PC-3 (cell line): Measurements from ENCODE around the gene HSD17B13. TPM values are rescaled to one million over a fixed set of nuclear protein-coding genes. Genes with fewer than 3 reads are reported as not detected.

Experiments used
- ATAC-seq: fragments of 200-7000 bp; cut with Tn5 transposase; 2 replicates; pipeline ENCODE4 v1.9.1; 2020; ENCODE audit warnings: mild to moderate bottlenecking, moderate library complexity
- BruUV-seq: library from RNA; stranded (reverse); fragments of 400-500 nt; replicated peaks from 2 replicates; lab custom pipeline; 2021; lab: Mats Ljungman, UMichigan
- CTCF ChIA-PET: fragments of 300-600 bp; sonication (Branson Sonifier 250); formaldehyde crosslinking; loops from one replicate; lab custom pipeline; 2022; ENCODE audit warnings: antibody characterized with exemption; lab: Charles Lee
- POLR2A ChIA-PET: fragments of 300-600 bp; sonication (Branson Sonifier 250); formaldehyde crosslinking; loops from one replicate; lab custom pipeline; 2022; ENCODE audit warnings: antibody characterized with exemption; ENCODE audit not compliant: unreplicated experiment; lab: Charles Lee
- DNase-seq: peaks from one replicate; pipeline ENCODE4 v3.0.0-alpha.2; 2015
- H2AFZ ChIP-seq: fragments of 300-600 bp; sonication (generic); 2 replicates; pipeline ENCODE4 v1.6.0; 2016; ENCODE audit warnings: antibody characterized with exemption, low read length
- H3F3A ChIP-seq: fragments of 300-600 bp; sonication (generic); one replicate; pipeline ENCODE4 v1.6.0; 2017; ENCODE audit warnings: antibody characterized with exemption, low read length, control low read depth, mild to moderate bottlenecking; ENCODE audit not compliant: unreplicated experiment
- H3K27ac ChIP-seq: fragments of 300-600 bp; sonication (generic); 2 replicates; pipeline ENCODE4 v1.5.1; 2016; ENCODE audit warnings: mild to moderate bottlenecking, low read length
- H3K27me3 ChIP-seq: fragments of 300-600 bp; sonication (generic); 2 replicates; pipeline ENCODE4 v1.6.1; 2016; ENCODE audit warnings: low read length, mixed read lengths
- H3K36me3 ChIP-seq: fragments of 300-600 bp; sonication (generic); 2 replicates; pipeline ENCODE4 v1.6.1; 2016; ENCODE audit warnings: low read depth, mixed run types, low read length, mixed read lengths
- H3K4me1 ChIP-seq: fragments of 300-600 bp; sonication (generic); 2 replicates; pipeline ENCODE4 v1.5.1; 2016; ENCODE audit warnings: low read length; ENCODE audit not compliant: insufficient read depth
- H3K4me2 ChIP-seq: fragments of 300-600 bp; sonication (generic); 2 replicates; pipeline ENCODE4 v1.6.0; 2016; ENCODE audit warnings: low read length
- H3K4me3 ChIP-seq: fragments of 300-600 bp; sonication (generic); 2 replicates; pipeline ENCODE4 v1.5.1; 2016; ENCODE audit warnings: mild to moderate bottlenecking, low read length, mixed read lengths
- H3K79me2 ChIP-seq: fragments of 300-600 bp; sonication (generic); 2 replicates; pipeline ENCODE4 v1.6.1; 2017; ENCODE audit warnings: low read length, mixed read lengths
- H3K9ac ChIP-seq: fragments of 300-600 bp; sonication (generic); 2 replicates; pipeline ENCODE4 v1.6.0; 2016; ENCODE audit warnings: mild to moderate bottlenecking, low read length
- H3K9me2 ChIP-seq: fragments of 300-600 bp; sonication (generic); replicated peaks from 2 replicates; pipeline ENCODE4 v1.6.1; 2016; ENCODE audit warnings: mixed run types, low read length, mixed read lengths
- H3K9me3 ChIP-seq: fragments of 300-600 bp; sonication (generic); 2 replicates; pipeline ENCODE4 v1.6.1; 2016; ENCODE audit warnings: low read length, mixed read lengths
- H4K20me1 ChIP-seq: fragments of 300-600 bp; sonication (generic); 2 replicates; pipeline ENCODE4 v1.6.1; 2016; ENCODE audit warnings: low read length, mixed read lengths
- EZH2 ChIP-seq: fragments of 300-600 bp; sonication (generic); IDR thresholded peaks from one replicate; pipeline ENCODE4 v1.6.1; 2017; ENCODE audit warnings: antibody characterized with exemption, mild to moderate bottlenecking, low read length; ENCODE audit not compliant: unreplicated experiment
- EZH2phosphoT487 ChIP-seq: fragments of 300-600 bp; sonication (generic); IDR thresholded peaks from 2 replicates; pipeline ENCODE4 v1.6.1; 2018; ENCODE audit warnings: mild to moderate bottlenecking, antibody characterized with exemption, low read length, borderline replicate concordance
- intact Hi-C: fragments of 100-400 bp; cut with micrococcal nuclease; formaldehyde crosslinking; loops from 2 replicates; pipeline ENCODE4 v1.9.0; 2023
- total RNA-seq: library from RNA; depleted of rRNA; stranded (reverse); fragments of >200 nt; gene quantifications from 2 replicates; pipeline ENCODE4 v1.2.3, GENCODE V29; 2014
- TF ChIP-seq, protein P1 (sequence below): fragments of 300-600 bp; sonication (generic); conservative IDR thresholded peaks from 2 replicates; pipeline ENCODE4 v1.5.1; 2017; ENCODE audit warnings: antibody characterized with exemption, low read depth, mild to moderate bottlenecking, low read length

The HSD17B13 gene
- total RNA-seq, 1 experiment from 2014 or later: 0.18 TPM

DNA sequence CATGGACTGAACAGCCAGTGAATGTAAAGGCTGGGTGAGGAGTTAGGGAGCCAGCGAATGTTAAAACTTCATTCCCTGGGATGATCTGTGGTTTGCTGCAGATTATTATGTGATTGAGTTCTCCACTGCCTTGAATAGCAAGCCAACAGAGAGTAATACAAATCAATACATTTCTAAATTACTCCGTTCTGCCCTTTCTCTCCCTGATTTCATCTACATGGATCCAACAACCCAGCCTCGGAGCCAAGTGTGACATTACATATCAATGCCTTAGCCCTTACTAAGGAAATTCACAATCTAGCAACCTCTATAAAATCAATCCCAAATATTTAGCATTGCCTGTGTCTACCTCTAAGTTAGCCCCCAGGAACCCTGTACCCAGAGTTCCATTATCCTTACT, 11.0 kb downstream of the HSD17B13 start:
- Histone ChIP-seq H3K36me3 (no peaks in the 10 kb centered on the region), H3K4me1 (no peaks in the 10 kb centered on the region), H3F3A (no peaks in the 10 kb centered on the region), H4K20me1 (no peaks in the 10 kb centered on the region), H3K9ac (no peak overlapping the region), H3K9me2 (no peaks in the 10 kb centered on the region), H2AFZ (no peak overlapping the region), H3K4me3 (no peak overlapping the region), H3K79me2 (no peaks in the 10 kb centered on the region), H3K27ac (no peak overlapping the region), H3K4me2 (no peak overlapping the region), H3K27me3 (no peaks in the 10 kb centered on the region), H3K9me3 (no peaks in the 10 kb centered on the region)
- TF ChIP-seq EZH2: no peak
- TF ChIP-seq, protein P1, sequence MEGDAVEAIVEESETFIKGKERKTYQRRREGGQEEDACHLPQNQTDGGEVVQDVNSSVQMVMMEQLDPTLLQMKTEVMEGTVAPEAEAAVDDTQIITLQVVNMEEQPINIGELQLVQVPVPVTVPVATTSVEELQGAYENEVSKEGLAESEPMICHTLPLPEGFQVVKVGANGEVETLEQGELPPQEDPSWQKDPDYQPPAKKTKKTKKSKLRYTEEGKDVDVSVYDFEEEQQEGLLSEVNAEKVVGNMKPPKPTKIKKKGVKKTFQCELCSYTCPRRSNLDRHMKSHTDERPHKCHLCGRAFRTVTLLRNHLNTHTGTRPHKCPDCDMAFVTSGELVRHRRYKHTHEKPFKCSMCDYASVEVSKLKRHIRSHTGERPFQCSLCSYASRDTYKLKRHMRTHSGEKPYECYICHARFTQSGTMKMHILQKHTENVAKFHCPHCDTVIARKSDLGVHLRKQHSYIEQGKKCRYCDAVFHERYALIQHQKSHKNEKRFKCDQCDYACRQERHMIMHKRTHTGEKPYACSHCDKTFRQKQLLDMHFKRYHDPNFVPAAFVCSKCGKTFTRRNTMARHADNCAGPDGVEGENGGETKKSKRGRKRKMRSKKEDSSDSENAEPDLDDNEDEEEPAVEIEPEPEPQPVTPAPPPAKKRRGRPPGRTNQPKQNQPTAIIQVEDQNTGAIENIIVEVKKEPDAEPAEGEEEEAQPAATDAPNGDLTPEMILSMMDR: no peak
- no peak for TF ChIP-seq EZH2phosphoT487
- DNase-seq: no peak
- no peak for ATAC-seq
- ChIA-PET CTCF (no interaction called here), POLR2A (no interaction called here)
- intact Hi-C loops: no loop called here
- no TSS peak for BruUV-seq

GRCh38 chr4:87310691-87311335, 11.9 kb downstream of the HSD17B13 start:
- POLR2A ChIA-PET: no interaction called here
- no TSS peak for BruUV-seq

GRCh38 chr4:87309625-87310024, 13.1 kb downstream of the HSD17B13 start:
- no peak overlapping the region for H3K4me3 ChIP-seq
- POLR2A ChIA-PET: no interaction called here
- BruUV-seq: no TSS peak
- H2AFZ ChIP-seq: no peak overlapping the region
- peaks cover 8% of the 10 kb centered on the region for H3K4me1 ChIP-seq
- H3K9me2 ChIP-seq: no peaks in the 10 kb centered on the region
- H4K20me1 ChIP-seq: no peaks in the 10 kb centered on the region
- H3K36me3 ChIP-seq: no peaks in the 10 kb centered on the region
- no peak overlapping the region for H3K9ac ChIP-seq
- H3K27ac ChIP-seq: no peak overlapping the region
- intact Hi-C loops: loop anchor here (5.0 kb wide), 1 partner anchor 37 kb away; no protein-coding TSS in a partner anchor
- ATAC-seq (no peak), DNase-seq (no peak)
- no peaks in the 10 kb centered on the region for H3F3A ChIP-seq
- H3K9me3 ChIP-seq: no peaks in the 10 kb centered on the region
- TF ChIP-seq EZH2phosphoT487 (no peak), EZH2 (no peak)
- TF ChIP-seq, protein P1: no peak
- H3K27me3 ChIP-seq: no peaks in the 10 kb centered on the region
- CTCF ChIA-PET: no interaction called here
- H3K4me2 ChIP-seq: no peak overlapping the region
- no peaks in the 10 kb centered on the region for H3K79me2 ChIP-seq

More at GRCh38 chr4:87310691-87311335, 11.9 kb downstream of the HSD17B13 start:
- CTCF ChIA-PET: no interaction called here
- DNase-seq (no peak), ATAC-seq (no peak)
- H3K27me3 ChIP-seq: no peaks in the 10 kb centered on the region
- peaks cover 6% of the 10 kb centered on the region for H3K4me1 ChIP-seq
- no peaks in the 10 kb centered on the region for H3K9me2 ChIP-seq
- TF ChIP-seq EZH2phosphoT487 (no peak), EZH2 (no peak)
- TF ChIP-seq, protein P1: no peak
- no peak overlapping the region for H3K27ac ChIP-seq
- no peak overlapping the region for H3K4me3 ChIP-seq
- H3K36me3 ChIP-seq: no peaks in the 10 kb centered on the region
- no peak overlapping the region for H2AFZ ChIP-seq
- no peak overlapping the region for H3K4me2 ChIP-seq
- H3F3A ChIP-seq: no peaks in the 10 kb centered on the region
- H3K9ac ChIP-seq: no peak overlapping the region
- H3K79me2 ChIP-seq: no peaks in the 10 kb centered on the region
- no peaks in the 10 kb centered on the region for H4K20me1 ChIP-seq
- intact Hi-C loops: no loop called here
- H3K9me3 ChIP-seq: no peaks in the 10 kb centered on the region
